Activated CD4-positive, alpha-beta T cell treated with anti-CD3 and anti-CD28 coated beads, Interleukin-2, amount 50 U/mL, for 4 hours (primary cell): ENCODE results near the gene DNAJC11.
"Not testable (repeated sequence)": the region's sequence is repeated elsewhere in the genome, so short reads cannot be mapped to it uniquely, and the experiment has no call there.

Experiments used
- DNase-seq, 2 experiments: peaks; one replicate each; pipeline ENCODE4 v3.0.0-alpha.2; 2020

Gene DNAJC11, protein sequence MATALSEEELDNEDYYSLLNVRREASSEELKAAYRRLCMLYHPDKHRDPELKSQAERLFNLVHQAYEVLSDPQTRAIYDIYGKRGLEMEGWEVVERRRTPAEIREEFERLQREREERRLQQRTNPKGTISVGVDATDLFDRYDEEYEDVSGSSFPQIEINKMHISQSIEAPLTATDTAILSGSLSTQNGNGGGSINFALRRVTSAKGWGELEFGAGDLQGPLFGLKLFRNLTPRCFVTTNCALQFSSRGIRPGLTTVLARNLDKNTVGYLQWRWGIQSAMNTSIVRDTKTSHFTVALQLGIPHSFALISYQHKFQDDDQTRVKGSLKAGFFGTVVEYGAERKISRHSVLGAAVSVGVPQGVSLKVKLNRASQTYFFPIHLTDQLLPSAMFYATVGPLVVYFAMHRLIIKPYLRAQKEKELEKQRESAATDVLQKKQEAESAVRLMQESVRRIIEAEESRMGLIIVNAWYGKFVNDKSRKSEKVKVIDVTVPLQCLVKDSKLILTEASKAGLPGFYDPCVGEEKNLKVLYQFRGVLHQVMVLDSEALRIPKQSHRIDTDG

DNA sequence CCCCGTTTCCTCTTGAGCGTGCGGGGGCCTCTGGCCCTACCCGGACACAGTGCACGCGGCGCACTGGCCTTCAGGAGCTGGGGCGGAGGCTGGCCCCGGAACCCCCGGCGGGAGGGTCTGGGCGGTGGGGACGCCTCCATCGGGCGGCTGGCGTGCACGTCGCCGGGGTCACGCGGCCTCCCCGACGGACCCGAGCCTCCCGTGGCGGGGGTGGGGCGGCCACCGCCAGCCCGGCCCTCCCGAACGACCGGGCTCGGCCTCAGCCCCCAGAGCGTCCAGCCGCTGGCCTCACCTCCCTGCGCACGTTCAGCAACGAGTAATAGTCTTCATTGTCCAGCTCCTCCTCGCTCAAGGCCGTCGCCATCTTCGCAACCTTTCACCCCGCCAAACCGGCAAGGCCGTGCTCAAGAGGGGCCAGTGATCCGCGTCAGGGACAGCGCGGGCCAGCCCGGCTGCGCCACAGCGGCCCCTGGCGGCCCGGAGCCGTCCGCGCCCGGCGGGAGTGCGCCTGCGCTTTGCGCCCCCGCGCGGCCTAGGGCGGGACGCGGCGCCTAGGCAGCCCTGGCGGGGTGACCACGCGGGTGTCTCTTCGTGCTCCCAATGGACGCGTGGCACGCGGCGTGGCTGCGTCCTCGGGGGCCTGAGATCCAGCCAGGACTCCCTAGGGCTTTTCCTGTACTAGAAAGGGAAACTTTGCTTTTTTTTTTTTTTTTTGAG is at the start of gene DNAJC11:
Gene DNAJC11 (minus strand): TSS at position 380 of the 717 bp plus-strand sequence. CDS start 16 bp downstream, at position 364.
- peak; percentile 78 to 82 for DNase-seq

- no peak for DNase-seq
Measured at GRCh38 chr1:6750490-6750889, 48.9 kb upstream of the DNAJC11 start.

DNA sequence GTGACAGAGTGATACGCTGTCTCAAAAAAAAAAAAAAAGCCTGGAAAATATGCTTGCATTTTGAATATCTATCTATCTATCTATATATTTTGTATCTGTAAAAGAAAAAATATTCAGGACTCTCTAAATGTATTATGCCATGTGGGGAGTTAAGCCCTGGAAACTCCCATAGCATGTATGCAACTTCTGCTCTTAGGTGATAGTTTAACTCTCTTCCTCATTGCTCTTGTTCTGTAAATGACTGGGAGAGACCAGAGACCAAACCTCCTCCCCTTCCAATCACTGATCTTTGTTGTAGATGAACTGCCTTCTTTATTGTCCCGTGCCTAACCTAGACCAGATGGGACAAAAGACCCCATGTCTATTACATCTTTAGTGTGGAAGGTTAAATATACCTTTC is 46.1 kb upstream of the DNAJC11 start:
- DNase-seq = no peak

GRCh38 chr1:6745073-6745472 is 43.5 kb upstream of the DNAJC11 start:
- no peak for DNase-seq

GRCh38 chr1:6743189-6744101 is 41.8 kb upstream of the DNAJC11 start:
- DNase-seq = no peak

GRCh38 chr1:6742676-6743188 is 41.1 kb upstream of the DNAJC11 start:
- DNase-seq = not testable (repeated sequence)

DNA sequence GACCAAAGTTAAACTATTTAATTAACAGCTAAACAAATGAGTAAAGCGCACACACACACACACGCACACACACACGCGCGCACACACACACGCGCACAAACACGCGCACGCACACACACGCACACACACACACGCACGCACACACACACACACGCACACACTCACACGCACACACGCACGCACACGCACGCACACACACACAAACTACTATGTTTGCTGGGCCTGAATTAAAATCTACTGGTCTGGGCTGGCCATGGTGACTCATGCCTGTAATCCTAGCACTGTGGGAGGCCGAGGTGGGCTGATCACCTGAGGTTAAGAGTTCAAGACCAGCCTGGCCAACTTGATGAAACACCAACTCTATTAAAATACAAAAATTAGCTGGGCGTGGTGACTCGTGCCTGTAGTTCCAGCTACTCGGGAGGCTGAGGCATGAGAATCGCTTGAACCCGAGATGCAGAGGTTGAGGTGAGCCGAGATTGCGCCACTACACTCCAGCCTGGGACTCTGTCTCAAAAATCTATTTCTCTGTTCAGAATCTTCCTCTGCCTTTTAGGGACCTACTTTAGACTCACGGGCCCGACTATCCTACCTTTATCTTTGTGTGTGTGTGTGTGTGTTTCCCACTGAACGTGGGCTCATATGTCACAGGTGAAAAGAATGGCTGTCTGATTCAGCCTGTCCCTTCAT is 37.5 kb upstream of the DNAJC11 start:
- no peak for DNase-seq

DNA sequence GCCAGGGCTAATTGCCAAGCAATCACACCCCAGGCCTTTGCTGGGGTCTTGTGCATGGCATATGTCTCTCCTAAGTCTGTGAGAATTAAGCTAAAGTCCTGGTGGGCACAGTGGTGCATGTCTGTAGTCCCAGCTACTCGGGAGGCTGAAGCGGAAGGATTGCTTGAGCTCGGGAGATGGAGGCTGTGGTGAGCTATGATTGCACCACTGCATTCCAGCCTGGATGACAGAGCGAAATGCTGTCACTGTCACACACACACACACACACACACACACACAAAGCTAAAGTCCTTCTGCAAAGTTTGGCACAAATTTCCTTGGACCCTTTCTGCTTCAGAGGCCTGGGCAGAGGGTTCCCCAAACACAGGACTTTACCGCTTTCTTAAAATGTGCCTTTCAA is 31.3 kb upstream of the DNAJC11 start:
- DNase-seq = no peak

DNA sequence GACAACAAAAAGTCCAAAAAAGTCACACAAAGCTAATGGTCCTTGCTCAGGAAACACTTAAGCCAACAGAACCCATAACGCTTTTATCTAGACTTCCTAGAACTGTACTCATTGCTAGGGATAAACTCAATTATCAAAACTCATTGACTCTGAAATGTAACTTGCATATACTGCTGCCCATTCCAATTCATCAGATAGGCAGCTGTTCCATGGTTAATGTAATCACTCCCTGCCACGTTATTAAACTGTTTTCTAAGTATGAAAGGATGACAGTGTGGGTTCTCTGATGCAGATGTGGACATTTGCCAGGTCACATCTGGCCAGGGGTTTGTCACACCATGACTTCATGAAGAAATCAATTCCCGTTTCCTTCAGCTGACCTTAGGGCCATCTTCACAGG is 30.3 kb upstream of the DNAJC11 start:
- no peak for DNase-seq

GRCh38 chr1:6730880-6731279 is 29.3 kb upstream of the DNAJC11 start:
- no peak for DNase-seq

DNA sequence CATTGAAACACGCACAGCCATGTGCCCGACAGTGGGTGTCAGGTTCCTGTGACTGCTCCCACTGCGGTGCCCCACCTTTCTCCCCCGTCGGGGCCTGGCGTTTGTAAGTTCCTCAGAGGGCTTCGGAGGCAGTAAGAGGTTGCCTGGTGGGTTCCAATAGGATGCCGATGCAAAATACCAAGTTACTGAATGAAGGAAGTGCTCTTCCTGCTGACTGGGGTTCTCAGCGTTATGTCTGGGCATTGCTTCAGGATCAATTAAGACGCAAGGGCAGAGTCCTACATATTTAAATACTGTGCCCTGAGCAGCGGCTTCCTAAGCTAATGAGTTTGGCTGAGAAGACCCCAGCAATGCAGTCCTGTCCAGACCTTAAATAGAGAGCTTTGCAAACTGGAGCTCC is 28.9 kb upstream of the DNAJC11 start:
- DNase-seq = no peak

DNA sequence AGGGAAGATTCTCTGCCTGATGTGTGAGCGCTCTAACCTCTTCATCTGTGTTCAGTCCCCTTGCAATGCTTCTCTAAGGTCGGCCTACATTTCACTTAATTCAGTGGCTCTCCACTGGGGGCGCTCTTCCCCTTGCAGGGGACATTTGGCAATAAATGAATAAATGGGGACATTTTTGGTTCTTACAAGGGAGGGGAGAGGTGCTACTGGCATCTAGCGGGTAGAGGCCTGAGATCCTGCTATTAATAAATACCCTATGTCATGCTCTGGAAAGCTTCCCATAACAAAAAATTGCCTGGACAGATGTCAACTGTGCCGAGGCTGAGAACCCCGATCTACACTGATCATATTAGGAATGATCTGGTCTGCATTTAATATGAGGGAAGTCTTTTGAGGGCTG is 25.9 kb upstream of the DNAJC11 start:
- DNase-seq = peak; percentile 41 to 46

DNA sequence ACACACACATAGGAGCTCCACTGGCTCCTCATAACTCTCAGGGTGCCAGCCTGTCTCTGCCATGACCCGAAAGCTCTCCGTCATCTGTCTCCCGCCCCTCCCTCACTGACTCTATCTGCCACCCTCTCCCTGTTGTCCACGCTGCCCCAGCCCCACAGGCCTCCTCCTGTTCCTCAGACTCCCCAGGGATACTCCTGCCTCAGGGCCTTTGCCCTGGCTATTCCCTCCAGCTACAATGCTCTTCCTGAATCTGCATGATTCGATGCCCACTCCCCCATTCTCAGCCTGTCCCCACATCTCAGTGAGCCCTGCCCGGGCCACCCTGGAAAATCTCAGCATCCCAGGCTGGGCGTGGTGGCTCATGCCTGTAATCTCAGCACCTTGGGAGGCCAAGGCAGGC is 24.6 kb upstream of the DNAJC11 start:
- DNase-seq = no peak

DNA sequence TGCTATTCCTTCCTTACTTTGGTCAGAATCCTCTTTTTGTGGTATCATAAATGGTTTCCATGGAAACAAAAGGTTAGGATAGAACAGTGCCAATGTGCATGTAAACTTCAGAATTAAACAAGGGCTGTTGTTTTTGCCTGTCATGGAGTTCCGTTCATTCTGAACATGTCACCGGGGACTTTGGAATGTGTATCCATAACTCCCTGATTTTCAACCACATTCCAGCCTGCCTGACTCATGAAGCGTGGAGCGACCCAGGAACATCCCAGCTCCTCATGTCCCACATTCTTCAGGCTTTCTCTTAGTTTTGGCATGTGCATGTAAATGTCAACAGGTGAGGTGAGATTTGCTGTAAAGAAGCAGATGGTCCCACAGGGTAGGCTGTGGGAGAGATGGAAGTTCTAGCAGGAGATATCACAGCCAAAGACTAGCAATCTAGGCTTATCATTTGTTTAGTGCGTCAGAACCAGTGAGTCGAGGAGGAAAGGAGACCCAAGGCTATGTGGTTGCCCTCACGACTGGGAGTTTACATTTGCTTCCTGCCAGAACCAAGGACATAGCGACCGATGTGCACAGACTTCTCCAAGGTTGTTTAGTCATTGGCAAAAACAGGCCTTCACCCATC is 23.0 kb upstream of the DNAJC11 start:
- DNase-seq = no peak

DNA sequence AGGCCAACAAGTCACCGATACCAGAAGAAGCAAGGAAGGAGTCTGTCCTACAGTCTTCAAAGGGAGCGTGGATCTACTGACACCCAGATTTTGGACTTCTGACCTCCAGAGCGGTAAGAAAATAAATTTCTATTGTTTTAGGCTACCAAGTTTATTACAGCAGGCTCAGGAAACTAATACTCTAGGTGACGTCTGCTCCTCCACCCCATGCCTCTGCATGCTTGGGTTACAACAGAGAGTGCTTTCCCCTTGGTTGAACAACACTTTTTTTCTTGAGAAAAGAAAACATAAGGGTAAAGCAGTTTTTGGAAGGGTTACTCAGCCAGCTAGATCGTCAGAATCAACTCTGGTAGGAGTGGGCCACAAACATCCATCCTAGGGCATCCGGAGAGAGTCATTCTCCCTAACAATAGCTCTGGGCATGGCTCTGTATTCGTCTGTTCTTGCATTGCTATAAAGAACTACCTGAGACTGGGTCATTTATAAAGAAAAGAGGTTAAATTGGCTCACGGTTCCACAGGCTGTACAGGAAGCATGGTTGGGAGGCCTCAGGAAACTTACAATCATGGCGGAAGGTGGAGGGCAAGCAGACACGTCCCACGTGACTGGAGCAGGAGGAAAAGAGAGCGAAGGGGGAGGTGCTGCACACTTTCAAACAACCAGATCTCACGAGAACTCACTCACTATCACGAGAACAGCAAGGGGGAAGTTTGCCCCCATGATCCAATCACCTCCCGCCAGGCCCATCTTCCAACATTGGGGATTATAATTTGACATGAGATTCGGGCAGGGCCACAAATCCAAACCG is 22.2 kb upstream of the DNAJC11 start:
- no peak for DNase-seq

DNA sequence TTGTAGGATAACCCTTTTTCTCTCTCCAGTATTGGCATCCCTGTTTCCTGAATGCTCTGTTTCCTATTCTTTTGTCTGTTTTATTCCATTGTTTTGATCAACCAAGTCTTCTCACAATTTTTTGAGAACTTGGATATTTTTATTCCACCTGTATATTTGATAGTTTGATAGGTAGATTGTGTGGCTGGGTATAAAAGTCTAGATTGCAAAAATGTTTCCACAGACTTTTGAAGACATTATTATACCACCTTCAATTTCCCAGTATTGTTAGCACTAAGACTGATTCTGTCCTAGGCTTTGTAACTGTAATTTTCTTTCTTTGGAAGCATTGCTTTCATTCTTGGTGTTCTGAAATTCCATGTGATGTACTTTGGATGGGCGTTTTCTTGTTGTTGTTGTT is 9.6 kb upstream of the DNAJC11 start:
- DNase-seq = no peak

DNA sequence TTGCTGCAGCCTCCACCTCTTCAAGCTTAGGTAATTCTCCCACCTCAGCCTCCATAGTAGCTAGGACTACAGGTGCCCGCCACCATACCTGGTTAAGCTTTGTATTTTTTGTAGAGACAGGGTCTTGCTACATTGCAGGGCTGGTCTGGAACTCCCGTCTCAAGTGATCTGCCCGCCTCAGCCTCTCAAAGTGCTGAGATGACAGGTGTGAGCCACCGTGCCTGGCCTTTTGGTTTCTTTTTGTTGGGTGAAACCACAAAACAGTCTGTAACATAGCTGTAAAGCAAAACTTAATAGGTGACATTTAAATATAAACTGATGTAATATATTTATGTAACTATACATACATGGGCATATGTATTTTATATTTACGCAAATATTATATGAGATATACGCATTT is 3.1 kb upstream of the DNAJC11 start:
- DNase-seq = no peak

DNA sequence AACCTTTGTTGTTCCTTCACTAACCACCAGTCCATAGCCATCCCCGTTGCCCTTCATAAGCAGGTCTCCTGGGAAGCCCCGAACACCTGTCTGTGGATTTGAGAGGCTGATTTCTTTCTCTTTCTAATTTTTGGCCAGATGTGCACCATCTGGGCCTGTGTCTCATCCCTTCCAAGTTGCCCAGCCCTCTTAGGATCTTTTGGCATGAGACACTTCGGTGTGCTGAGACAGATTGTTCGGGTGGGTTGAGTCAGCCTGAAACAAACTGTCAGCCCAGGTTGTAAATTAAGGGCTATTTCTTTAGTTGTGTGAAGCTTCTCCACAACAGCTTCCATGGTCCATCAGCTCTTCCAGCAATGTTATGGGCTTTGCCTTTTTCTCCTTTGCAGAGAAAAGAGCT is 1.4 kb upstream of the DNAJC11 start:
- no peak for DNase-seq

- DNase-seq = no peak
Measured at GRCh38 chr1:6700853-6701436, 671 bp downstream of the DNAJC11 start.

- DNase-seq = not testable (repeated sequence)
Measured at GRCh38 chr1:6699915-6700314, 1.7 kb downstream of the DNAJC11 start.
